Dendritic cell treated with granulocyte-macrophage colony-stimulating factor and Interleukin-4, amounts not matched to agents 40 ng/mL and 50 ng/mL, for 4 days (primary cell): ENCODE data around the gene TCL1A.
"Not testable (repeated sequence)": the region's sequence is repeated elsewhere in the genome, so short reads cannot be mapped to it uniquely, and the experiment has no call there.

ENCODE experiments used
- H3K27ac Mint-ChIP-seq: one replicate; pipeline ENCODE4 v1.8.0; 2022; ENCODE audit warnings: mild to moderate bottlenecking, mixed read lengths
- H3K27me3 Mint-ChIP-seq: one replicate; pipeline ENCODE4 v1.8.0; 2022; ENCODE audit warnings: mild to moderate bottlenecking, mixed read lengths
- H3K36me3 Mint-ChIP-seq: one replicate; pipeline ENCODE4 v1.8.0; 2022; ENCODE audit warnings: low read depth, mixed read lengths
- H3K4me1 Mint-ChIP-seq: one replicate; pipeline ENCODE4 v1.8.0; 2022; ENCODE audit warnings: low read depth, mixed read lengths
- H3K4me3 Mint-ChIP-seq: one replicate; pipeline ENCODE4 v1.8.0; 2022; ENCODE audit warnings: mild to moderate bottlenecking, moderate library complexity, mixed read lengths
- H3K9me3 Mint-ChIP-seq: one replicate; pipeline ENCODE4 v1.8.0; 2022; ENCODE audit warnings: mixed read lengths
- intact Hi-C: fragments of 100-400 bp; cut with micrococcal nuclease; formaldehyde crosslinking; loops from one replicate; pipeline ENCODE4 v1.15.0; 2022

The TCL1A gene

DNA sequence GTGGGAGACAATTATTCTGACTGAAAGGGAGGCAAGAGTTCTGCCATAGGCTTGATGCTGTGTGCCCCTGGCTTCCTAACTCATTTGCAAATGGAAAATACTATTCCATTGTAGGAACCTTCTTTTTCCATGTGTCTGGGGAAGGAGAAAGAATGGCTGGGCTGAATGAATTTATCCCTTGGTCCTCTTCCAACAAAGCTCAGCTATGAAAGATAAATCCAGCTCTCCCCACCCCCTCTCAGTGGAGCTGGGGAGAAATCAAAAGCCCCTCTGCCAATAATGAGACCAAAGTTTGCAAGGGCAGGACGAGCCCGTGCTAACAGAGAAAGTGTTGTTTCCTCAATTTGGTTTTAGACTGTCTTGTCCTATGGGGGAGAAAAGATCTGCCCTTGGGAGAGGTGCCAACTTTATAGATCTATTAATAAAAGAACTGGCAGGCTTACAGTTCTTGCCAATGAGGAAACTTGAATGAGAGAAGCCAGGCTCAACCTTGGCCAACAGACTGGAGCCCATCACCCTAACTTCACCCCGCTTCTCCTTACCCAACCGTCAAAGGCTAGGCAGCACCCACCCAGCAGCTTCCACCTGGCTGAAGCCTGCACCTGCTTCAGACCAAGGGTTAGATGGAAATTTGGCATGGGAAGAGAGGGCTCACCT, 36.6 kb downstream of the TCL1A start:
- Mint-ChIP-seq H3K4me1 (no peaks in the 10 kb centered on the region), H3K27ac (no peak overlapping the region), H3K27me3 (peaks cover 2% of the 10 kb centered on the region), H3K9me3 (no peaks in the 10 kb centered on the region), H3K36me3 (no peaks in the 10 kb centered on the region), H3K4me3 (no peak overlapping the region)
- intact Hi-C loops, result no loop called here

DNA sequence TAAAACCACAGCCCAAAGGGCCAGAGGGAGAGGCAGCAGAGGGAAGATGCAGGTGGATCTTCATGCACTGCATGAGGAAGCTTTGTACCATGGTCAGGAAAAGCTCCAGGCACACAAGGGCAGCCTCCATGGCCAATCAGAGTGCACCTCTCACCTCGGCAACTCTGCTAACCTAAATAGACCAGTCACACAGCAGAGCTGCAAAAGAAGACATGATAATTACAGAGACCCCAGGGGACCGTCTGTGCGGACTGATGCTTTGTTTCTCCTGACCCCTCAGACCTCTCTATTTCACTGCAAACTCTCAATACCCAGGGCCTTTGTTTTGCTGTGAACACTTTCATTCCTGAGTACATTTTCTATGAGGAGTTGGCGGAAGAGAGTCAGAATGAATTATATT, 38.4 kb downstream of the TCL1A start:
- intact Hi-C loops, result no loop called here
- Mint-ChIP-seq H3K27ac (no peak overlapping the region), H3K27me3 (peaks cover 3% of the 10 kb centered on the region), H3K4me3 (no peak overlapping the region), H3K36me3 (no peaks in the 10 kb centered on the region), H3K4me1 (no peaks in the 10 kb centered on the region), H3K9me3 (no peaks in the 10 kb centered on the region)

- Mint-ChIP-seq H3K27ac (no peak overlapping the region), H3K27me3 (peaks cover 3% of the 10 kb centered on the region), H3K4me3 (no peak overlapping the region), H3K4me1 (no peaks in the 10 kb centered on the region), H3K36me3 (no peaks in the 10 kb centered on the region), H3K9me3 (no peaks in the 10 kb centered on the region)
- intact Hi-C loops, result no loop called here
These were observed 39.3 kb downstream of the TCL1A start for GRCh38 chr14:95674613-95675012.

- Mint-ChIP-seq H3K27ac (no peak overlapping the region), H3K4me1 (no peaks in the 10 kb centered on the region), H3K9me3 (no peaks in the 10 kb centered on the region), H3K36me3 (no peaks in the 10 kb centered on the region), H3K4me3 (no peak overlapping the region), H3K27me3 (peaks cover 2% of the 10 kb centered on the region)
- intact Hi-C loops, result no loop called here
These were observed 45.6 kb downstream of the TCL1A start for GRCh38 chr14:95668235-95668772.

DNA sequence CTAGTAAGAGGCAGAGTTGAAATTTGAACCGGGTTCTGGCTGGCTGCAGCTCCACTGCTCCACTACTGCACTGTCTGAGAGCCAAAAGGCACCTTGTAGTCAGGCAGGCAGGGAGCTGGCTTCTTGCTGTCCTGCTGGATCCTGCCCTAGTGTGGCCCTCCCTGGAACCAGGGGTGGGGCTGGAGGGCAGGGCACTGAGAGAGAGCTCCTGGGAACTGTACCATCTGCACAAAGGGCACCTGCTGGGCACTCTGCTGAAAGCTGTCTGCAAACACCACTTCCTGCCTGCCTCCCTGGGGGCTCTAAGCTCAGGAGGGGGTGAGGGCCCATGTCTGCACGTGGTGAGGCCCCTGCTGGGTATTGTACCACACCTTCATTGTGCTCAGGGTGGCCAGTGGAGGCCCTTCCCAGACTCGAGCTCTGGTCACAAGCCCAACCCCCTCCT, 46.7 kb downstream of the TCL1A start:
- intact Hi-C loops, result no loop called here
- no peaks in the 10 kb centered on the region for H3K36me3 Mint-ChIP-seq
- no peak overlapping the region for H3K4me3 Mint-ChIP-seq
- H3K4me1 Mint-ChIP-seq, result no peaks in the 10 kb centered on the region
- no peaks in the 10 kb centered on the region for H3K9me3 Mint-ChIP-seq
- no peak overlapping the region for H3K27ac Mint-ChIP-seq
- H3K27me3 Mint-ChIP-seq, result peaks cover 2% of the 10 kb centered on the region

- no peak overlapping the region for H3K27ac Mint-ChIP-seq
- intact Hi-C loops, result no loop called here
- H3K4me3 Mint-ChIP-seq, result no peak overlapping the region
- H3K27me3 Mint-ChIP-seq, result peaks cover 2% of the 10 kb centered on the region
- no peaks in the 10 kb centered on the region for H3K36me3 Mint-ChIP-seq
- H3K9me3 Mint-ChIP-seq, result no peaks in the 10 kb centered on the region
- no peaks in the 10 kb centered on the region for H3K4me1 Mint-ChIP-seq
These were observed 47.5 kb downstream of the TCL1A start for GRCh38 chr14:95666450-95666849.

- not testable (repeated sequence) for H3K9me3 Mint-ChIP-seq
These were observed 48.4 kb downstream of the TCL1A start for GRCh38 chr14:95665530-95665929.

DNA sequence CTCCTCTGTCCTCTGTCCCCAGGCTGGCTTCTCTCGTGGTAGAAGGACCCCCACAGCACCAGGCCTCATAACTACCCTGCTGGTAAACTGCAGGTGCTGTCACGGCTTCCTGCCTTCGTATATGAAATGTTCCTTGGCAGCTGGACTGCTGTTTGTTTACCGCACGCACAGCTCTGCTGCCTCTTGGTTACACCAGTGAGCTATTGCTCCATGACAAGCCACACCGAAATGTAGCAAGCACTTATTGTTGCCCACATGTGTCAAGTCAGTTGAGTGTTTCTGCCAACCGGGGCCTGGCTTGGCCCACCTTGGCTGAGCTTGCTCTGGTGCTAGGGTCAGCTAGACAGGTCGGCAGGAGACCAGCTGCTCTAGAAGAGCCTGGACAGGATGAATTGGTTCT, 49.4 kb downstream of the TCL1A start:
- no peaks in the 10 kb centered on the region for H3K9me3 Mint-ChIP-seq
- H3K4me3 Mint-ChIP-seq, result no peak overlapping the region
- no peaks in the 10 kb centered on the region for H3K27me3 Mint-ChIP-seq
- H3K36me3 Mint-ChIP-seq, result no peaks in the 10 kb centered on the region
- no peak overlapping the region for H3K27ac Mint-ChIP-seq
- intact Hi-C loops, result no loop called here
- no peaks in the 10 kb centered on the region for H3K4me1 Mint-ChIP-seq

More at GRCh38 chr14:95665530-95665929, 48.4 kb downstream of the TCL1A start:
- H3K27me3 Mint-ChIP-seq, H3K27ac Mint-ChIP-seq, H3K36me3 Mint-ChIP-seq, intact Hi-C loops, H3K4me1 Mint-ChIP-seq, H3K4me3 Mint-ChIP-seq: not testable (repeated sequence)

GRCh38 chr14:95664066-95664465, 49.9 kb downstream of the TCL1A start:
- Mint-ChIP-seq H3K36me3 (no peaks in the 10 kb centered on the region), H3K4me1 (no peaks in the 10 kb centered on the region), H3K27me3 (no peaks in the 10 kb centered on the region), H3K9me3 (no peaks in the 10 kb centered on the region), H3K27ac (no peak overlapping the region), H3K4me3 (no peak overlapping the region)
- intact Hi-C loops, result no loop called here

DNA sequence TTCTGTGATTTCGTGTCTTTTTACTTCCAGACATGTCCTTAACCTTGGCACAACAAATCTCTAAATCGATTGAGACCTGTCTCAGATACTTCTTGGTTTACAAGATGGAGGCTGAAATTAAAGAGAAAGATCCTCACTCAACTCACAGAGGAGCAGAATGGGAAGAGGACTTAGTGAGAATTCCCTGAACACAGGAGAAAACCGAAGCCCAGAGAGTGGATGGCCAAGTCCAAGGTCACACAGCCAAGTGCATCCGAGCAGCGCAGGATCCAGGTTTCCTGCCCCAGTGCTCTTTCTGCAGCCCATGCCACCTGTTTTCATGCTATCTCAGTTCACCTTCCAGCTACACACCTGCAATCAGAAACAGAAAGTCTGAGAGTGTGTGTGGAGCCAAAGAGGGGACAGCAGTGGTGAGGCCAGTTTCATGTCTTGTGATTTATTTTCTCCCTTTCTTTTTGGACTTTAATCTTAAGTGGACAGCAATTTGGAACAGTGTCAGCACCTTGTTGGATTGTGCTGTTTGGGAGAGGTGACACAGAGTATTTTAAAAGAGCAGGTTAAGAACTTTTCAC, 50.6 kb downstream of the TCL1A start:
- H3K36me3 Mint-ChIP-seq, result no peaks in the 10 kb centered on the region
- H3K4me1 Mint-ChIP-seq, result no peaks in the 10 kb centered on the region
- intact Hi-C loops, result no loop called here
- H3K4me3 Mint-ChIP-seq, result no peak overlapping the region
- H3K9me3 Mint-ChIP-seq, result no peaks in the 10 kb centered on the region
- no peaks in the 10 kb centered on the region for H3K27me3 Mint-ChIP-seq
- H3K27ac Mint-ChIP-seq, result no peak overlapping the region

- Mint-ChIP-seq H3K4me1 (no peaks in the 10 kb centered on the region), H3K4me3 (no peak overlapping the region), H3K36me3 (no peaks in the 10 kb centered on the region), H3K9me3 (no peaks in the 10 kb centered on the region), H3K27me3 (no peaks in the 10 kb centered on the region), H3K27ac (no peak overlapping the region)
- intact Hi-C loops, result no loop called here
These were observed 51.3 kb downstream of the TCL1A start for GRCh38 chr14:95662376-95663186.

GRCh38 chr14:95660651-95661515, 53.0 kb downstream of the TCL1A start:
- Mint-ChIP-seq H3K9me3 (no peaks in the 10 kb centered on the region), H3K4me1 (no peaks in the 10 kb centered on the region), H3K36me3 (no peaks in the 10 kb centered on the region), H3K27ac (no peak overlapping the region), H3K27me3 (no peaks in the 10 kb centered on the region), H3K4me3 (no peak overlapping the region)
- intact Hi-C loops, result no loop called here

- H3K27me3 Mint-ChIP-seq, result no peaks in the 10 kb centered on the region
- no peak overlapping the region for H3K4me3 Mint-ChIP-seq
- H3K4me1 Mint-ChIP-seq, result no peaks in the 10 kb centered on the region
- no peaks in the 10 kb centered on the region for H3K36me3 Mint-ChIP-seq
- no peaks in the 10 kb centered on the region for H3K9me3 Mint-ChIP-seq
- intact Hi-C loops, result no loop called here
- no peak overlapping the region for H3K27ac Mint-ChIP-seq
These were observed 53.9 kb downstream of the TCL1A start for GRCh38 chr14:95659990-95660385.
